H1 (cell line): ENCODE data around the gene ASMTL. TPM values are rescaled to one million over a fixed set of nuclear protein-coding genes. Genes with fewer than 3 reads are reported as not detected.

Experiments
- BRCA1 ChIP-seq: IDR thresholded peaks from 2 replicates; pipeline ENCODE4 v1.6.1; 2012; ENCODE audit warnings: low read depth, low read length, improper control_type of control experiment
- HDAC6 ChIP-seq: IDR thresholded peaks from one replicate; pipeline ENCODE4 v1.7.1; 2012; ENCODE audit warnings: low read depth, mild to moderate bottlenecking, inconsistent platforms, low read length, moderate library complexity
- KDM4A ChIP-seq: IDR thresholded peaks from one replicate; pipeline ENCODE4 v1.7.1; 2012; ENCODE audit warnings: low read depth, mild to moderate bottlenecking, moderate library complexity, low read length, inconsistent platforms; ENCODE audit not compliant: severe bottlenecking
- KDM5A ChIP-seq: fragments of 200-600 bp; IDR thresholded peaks from 2 replicates; pipeline ENCODE4 v1.7.1; 2012; ENCODE audit warnings: mild to moderate bottlenecking, low read length, inconsistent platforms, mixed read lengths
- RBBP5 ChIP-seq: IDR thresholded peaks from 2 replicates; pipeline ENCODE4 v1.7.1; 2012; ENCODE audit warnings: low read depth, mild to moderate bottlenecking, inconsistent platforms, low read length, moderate library complexity, borderline replicate concordance
- SIX5 ChIP-seq: IDR thresholded peaks from 2 replicates; pipeline ENCODE4 v1.6.1; 2011; ENCODE audit warnings: mild to moderate bottlenecking, low read depth, low read length
- SP4 ChIP-seq: IDR thresholded peaks from 2 replicates; pipeline ENCODE4 v1.6.1; 2012; ENCODE audit warnings: low read length, inconsistent platforms
- SUZ12 ChIP-seq: fragments of 200-600 bp; sonication (generic); IDR thresholded peaks from 2 replicates; pipeline ENCODE4 v1.6.1; 2012; ENCODE audit warnings: mild to moderate bottlenecking, inconsistent platforms, low read length, moderate library complexity, mixed read lengths
- TEAD4 ChIP-seq: IDR thresholded peaks from 2 replicates; pipeline ENCODE4 v1.6.1; 2012; ENCODE audit warnings: low read depth, low read length, inconsistent platforms, mixed read lengths
- polyA plus RNA-seq, 7 experiments: library from polyadenylated mRNA; depleted of rRNA in 3 of 7; stranded (reverse) in 5 of 7; unstranded in 2 of 7; fragments of >200 nt in 5 of 7; fragments of 200-250 nt in 2 of 7; gene quantifications; 1 replicate in 5 of 7; 2 replicates in 1 of 7; 4 replicates in 1 of 7; pipeline versions ENCODE4 v1.2.1 to v1.2.3, GENCODE V29; 2011 to 2013; ENCODE audit warnings: missing spikeins in 2 of 7, mixed read lengths in 2 of 7
- total RNA-seq: library from RNA; stranded (reverse); fragmentation: NEBNext Ultra II Directional; extraction: Animal tissue kit (Norgen Biotek cat#: 25700); gene quantifications from 2 replicates; pipeline ENCODE4 v1.2.1, GENCODE V29; 2021
- TF ChIP-seq, protein P1 (sequence below), 3 experiments: IDR thresholded peaks; 1 replicate in 2 of 3; 2 replicates in 1 of 3; pipeline versions ENCODE4 v1.5.1 to v1.6.1; 2011; ENCODE audit warnings: low read length in 3 of 3, mild to moderate bottlenecking in 3 of 3, inconsistent platforms in 2 of 3, low read depth in 1 of 3, moderate library complexity in 1 of 3; ENCODE audit not compliant: insufficient read depth in 1 of 3; ENCODE audit errors: control extremely low read depth in 1 of 3

ASMTL gene
- total and polyA plus RNA-seq, 2 of the 8 experiments (the other 6 are each of a cell fraction or from before 2014, with no cell fraction given) = 75.6 to 81.4 TPM

GRCh38 chrX:1419545-1420355, 33.0 kb downstream of the ASMTL start (continued):
- TF ChIP-seq, protein P1, sequence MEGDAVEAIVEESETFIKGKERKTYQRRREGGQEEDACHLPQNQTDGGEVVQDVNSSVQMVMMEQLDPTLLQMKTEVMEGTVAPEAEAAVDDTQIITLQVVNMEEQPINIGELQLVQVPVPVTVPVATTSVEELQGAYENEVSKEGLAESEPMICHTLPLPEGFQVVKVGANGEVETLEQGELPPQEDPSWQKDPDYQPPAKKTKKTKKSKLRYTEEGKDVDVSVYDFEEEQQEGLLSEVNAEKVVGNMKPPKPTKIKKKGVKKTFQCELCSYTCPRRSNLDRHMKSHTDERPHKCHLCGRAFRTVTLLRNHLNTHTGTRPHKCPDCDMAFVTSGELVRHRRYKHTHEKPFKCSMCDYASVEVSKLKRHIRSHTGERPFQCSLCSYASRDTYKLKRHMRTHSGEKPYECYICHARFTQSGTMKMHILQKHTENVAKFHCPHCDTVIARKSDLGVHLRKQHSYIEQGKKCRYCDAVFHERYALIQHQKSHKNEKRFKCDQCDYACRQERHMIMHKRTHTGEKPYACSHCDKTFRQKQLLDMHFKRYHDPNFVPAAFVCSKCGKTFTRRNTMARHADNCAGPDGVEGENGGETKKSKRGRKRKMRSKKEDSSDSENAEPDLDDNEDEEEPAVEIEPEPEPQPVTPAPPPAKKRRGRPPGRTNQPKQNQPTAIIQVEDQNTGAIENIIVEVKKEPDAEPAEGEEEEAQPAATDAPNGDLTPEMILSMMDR (IDR thresholded peaks at IDR 0.05; ENCODE audit: control extremely low read depth in 1 of 3, insufficient read depth in 1 of 3, low read depth in 1 of 3, low read length in 3 of 3) = no peak
- TF ChIP-seq SUZ12 (no peak), TEAD4 (no peak), SP4 (no peak), RBBP5 (no peak), KDM4A (no peak), HDAC6 (no peak), KDM5A (no peak), BRCA1 (no peak), SIX5 (no peak)
